ENCODE data around the gene FANCI. TPM values are rescaled to one million over a fixed set of nuclear protein-coding genes. Genes with fewer than 3 reads are reported as not detected.
A peak's percentile ranks its signal among the peaks of the same experiment; 100 is the strongest.

The FANCI gene
- total and polyA plus RNA-seq, 2 experiments from 2014 or later = 11.2 to 14.2 TPM

- 58 to 64% methylated on average over 8 of the region's 8 CpGs for WGBS, 2 experiments (ENCODE audit: low coverage in 1 of 2, low lambda C conversion rate in 2 of 2, missing lambda C conversion rate in 2 of 2)
- H3K27me3 ChIP-seq (replicated peaks; ENCODE audit: insufficient read depth) = no peaks in the 10 kb centered on the region
- peaks cover 59% of the 10 kb centered on the region for H3K36me3 ChIP-seq (ENCODE audit: low read depth)
- peaks cover 38% of the 10 kb centered on the region for H3K4me1 ChIP-seq (ENCODE audit: insufficient read depth)
- no peaks in the 10 kb centered on the region for H3K9me2 ChIP-seq (ENCODE audit: insufficient read depth)
- H3K27ac ChIP-seq = no peak overlapping the region
- no peaks in the 10 kb centered on the region for H3F3A ChIP-seq (ENCODE audit: insufficient read depth)
- H3K4me2 ChIP-seq (ENCODE audit: unreplicated experiment) = no peak overlapping the region
- H2AFZ ChIP-seq = no peak overlapping the region
- DNase-seq = no peak
- no peak overlapping the region for H3K9ac ChIP-seq
- no peak for TF ChIP-seq EZH2phosphoT487 (IDR thresholded peaks at IDR 0.05; ENCODE audit: insufficient read depth, low read depth)
- TF ChIP-seq EZH2 (IDR thresholded peaks at IDR 0.05; ENCODE audit: insufficient read depth, poor library complexity, severe bottlenecking) = no peak
- no peak overlapping the region for H3K4me3 ChIP-seq
- H3K79me2 ChIP-seq (ENCODE audit: insufficient read depth) = peaks cover 78% of the 10 kb centered on the region
- peaks cover 17% of the 10 kb centered on the region for H4K20me1 ChIP-seq (ENCODE audit: insufficient read depth)
- H3K9me3 ChIP-seq (ENCODE audit: low read depth) = no peaks in the 10 kb centered on the region
- in situ Hi-C loops (cut with MboI) = no loop called here
These were observed 85.7 kb downstream of the FANCI start for GRCh38 chr15:89329329-89330084.

GRCh38 chr15:89330119-89330518 is 86.3 kb downstream of the FANCI start:
- Histone ChIP-seq H2AFZ (no peak overlapping the region), H3K27ac (no peak overlapping the region), H3K4me2 (ENCODE audit: unreplicated experiment) (no peak overlapping the region), H3K4me1 (ENCODE audit: insufficient read depth) (peaks cover 38% of the 10 kb centered on the region), H3K9me2 (ENCODE audit: insufficient read depth) (no peaks in the 10 kb centered on the region), H3K4me3 (no peak overlapping the region), H3K79me2 (ENCODE audit: insufficient read depth) (peaks cover 74% of the 10 kb centered on the region), H3K9ac (no peak overlapping the region), H4K20me1 (ENCODE audit: insufficient read depth) (peaks cover 17% of the 10 kb centered on the region), H3K27me3 (replicated peaks; ENCODE audit: insufficient read depth) (no peaks in the 10 kb centered on the region), H3K9me3 (ENCODE audit: low read depth) (no peaks in the 10 kb centered on the region), H3F3A (ENCODE audit: insufficient read depth) (no peaks in the 10 kb centered on the region), H3K36me3 (ENCODE audit: low read depth) (peaks cover 55% of the 10 kb centered on the region)
- no peak for TF ChIP-seq EZH2 (IDR thresholded peaks at IDR 0.05; ENCODE audit: insufficient read depth, poor library complexity, severe bottlenecking)
- TF ChIP-seq EZH2phosphoT487 (IDR thresholded peaks at IDR 0.05; ENCODE audit: insufficient read depth, low read depth) = no peak
- DNase-seq = no peak
- in situ Hi-C loops (cut with MboI) = no loop called here
- 55 to 56% methylated on average over 6 of the region's 6 CpGs for WGBS, 2 experiments (ENCODE audit: low coverage in 1 of 2, low lambda C conversion rate in 2 of 2, missing lambda C conversion rate in 2 of 2)

DNA sequence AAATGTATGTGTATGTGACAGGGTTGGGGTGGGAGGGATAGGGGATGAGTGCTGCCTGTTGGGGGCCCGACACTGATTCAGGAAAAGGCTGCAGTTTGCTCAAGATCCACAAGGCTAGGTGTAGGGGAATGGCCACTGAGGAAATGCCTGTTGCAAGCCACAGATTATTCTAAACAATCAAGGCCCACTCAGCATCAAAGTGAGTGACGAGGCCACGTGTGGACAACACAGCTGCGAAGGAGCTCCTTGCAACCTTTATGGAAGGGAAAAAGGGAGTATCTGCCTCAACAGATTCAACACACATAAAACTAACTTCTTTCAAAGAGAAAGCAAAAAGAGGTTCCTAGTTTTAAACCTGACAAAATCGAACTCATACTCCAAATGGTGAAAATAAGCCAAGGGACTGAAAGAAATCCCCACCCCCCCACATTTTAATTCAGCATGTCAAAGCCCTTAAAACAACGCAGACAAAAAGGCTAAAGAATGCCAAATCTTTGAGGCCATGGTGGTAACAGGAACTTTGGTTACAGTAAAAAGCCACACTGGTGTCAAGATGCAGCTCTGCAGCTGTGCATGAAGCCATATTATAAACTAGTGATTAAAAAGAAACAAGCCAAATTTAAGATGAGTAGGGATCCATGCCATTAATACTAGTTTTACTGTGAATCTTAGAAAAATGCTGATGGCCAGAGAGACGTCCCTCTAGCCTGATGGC is 87.3 kb downstream of the FANCI start:
- in situ Hi-C loops (cut with MboI) = no loop called here
- Histone ChIP-seq H3K27me3 (replicated peaks; ENCODE audit: insufficient read depth) (no peaks in the 10 kb centered on the region), H3F3A (ENCODE audit: insufficient read depth) (peaks cover 7% of the 10 kb centered on the region; the same call in 1 of the 2 replicates), H3K9ac (no peak overlapping the region), H3K9me3 (ENCODE audit: low read depth) (no peaks in the 10 kb centered on the region), H3K4me3 (peak overlapping the region; percentile 97; the same call in 1 of the 2 replicates), H3K4me1 (ENCODE audit: insufficient read depth) (peaks cover 45% of the 10 kb centered on the region), H4K20me1 (ENCODE audit: insufficient read depth) (peaks cover 17% of the 10 kb centered on the region), H3K79me2 (ENCODE audit: insufficient read depth) (peaks cover 74% of the 10 kb centered on the region), H2AFZ (no peak overlapping the region), H3K27ac (no peak overlapping the region), H3K36me3 (ENCODE audit: low read depth) (peaks cover 51% of the 10 kb centered on the region), H3K9me2 (ENCODE audit: insufficient read depth) (no peaks in the 10 kb centered on the region), H3K4me2 (ENCODE audit: unreplicated experiment) (peak overlapping the region; percentile 69)
- 58 to 66% methylated on average over 6 to 7 of the region's 7 CpGs for WGBS, 2 experiments (ENCODE audit: low coverage in 1 of 2, low lambda C conversion rate in 2 of 2, missing lambda C conversion rate in 2 of 2)
- TF ChIP-seq EZH2phosphoT487 (IDR thresholded peaks at IDR 0.05; ENCODE audit: insufficient read depth, low read depth) (no peak), EZH2 (IDR thresholded peaks at IDR 0.05; ENCODE audit: insufficient read depth, poor library complexity, severe bottlenecking) (no peak)
- DNase-seq = no peak

DNA sequence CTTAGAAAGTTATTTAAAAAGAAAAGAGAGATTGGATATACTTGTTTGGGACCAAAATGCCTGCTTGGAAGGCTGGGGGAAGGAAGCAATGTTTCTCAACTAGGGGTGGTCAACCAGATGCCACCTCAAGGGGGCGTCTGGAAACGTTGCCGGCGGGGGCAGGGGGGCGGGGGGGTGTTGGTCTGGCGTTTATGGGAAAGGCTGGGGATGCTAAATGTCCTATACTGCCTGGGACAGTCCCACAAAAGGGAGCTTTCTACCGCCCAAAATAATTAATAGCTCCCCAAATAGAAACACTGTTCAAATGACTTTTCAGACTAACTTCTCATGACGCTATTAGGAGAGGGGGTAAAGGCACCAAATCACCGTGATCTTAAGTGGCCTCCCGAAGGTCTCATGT is 88.7 kb downstream of the FANCI start:
- no peaks in the 10 kb centered on the region for H3K9me2 ChIP-seq (ENCODE audit: insufficient read depth)
- peaks cover 68% of the 10 kb centered on the region for H3K79me2 ChIP-seq (ENCODE audit: insufficient read depth)
- peaks cover 17% of the 10 kb centered on the region for H4K20me1 ChIP-seq (ENCODE audit: insufficient read depth)
- in situ Hi-C loops (cut with MboI) = no loop called here
- WGBS, 2 experiments (ENCODE audit: low coverage in 1 of 2, low lambda C conversion rate in 2 of 2, missing lambda C conversion rate in 2 of 2) = 26 to 27% methylated on average over 10 of the region's 10 CpGs
- H3F3A ChIP-seq (ENCODE audit: insufficient read depth) = peaks cover 12% of the 10 kb centered on the region; the same call in 1 of the 2 replicates
- H3K27me3 ChIP-seq (replicated peaks; ENCODE audit: insufficient read depth) = no peaks in the 10 kb centered on the region
- DNase-seq = peak; percentile 57
- peaks cover 47% of the 10 kb centered on the region for H3K4me1 ChIP-seq (ENCODE audit: insufficient read depth)
- peaks cover 36% of the 10 kb centered on the region for H3K36me3 ChIP-seq (ENCODE audit: low read depth)
- H3K27ac ChIP-seq = no peak overlapping the region
- H3K9ac ChIP-seq = peak overlapping the region; percentile 54
- peak overlapping the region; percentile 97 for H3K4me3 ChIP-seq
- peak overlapping the region; percentile 69 for H3K4me2 ChIP-seq (ENCODE audit: unreplicated experiment)
- no peak overlapping the region for H2AFZ ChIP-seq
- H3K9me3 ChIP-seq (ENCODE audit: low read depth) = no peaks in the 10 kb centered on the region
- TF ChIP-seq EZH2phosphoT487 (IDR thresholded peaks at IDR 0.05; ENCODE audit: insufficient read depth, low read depth) = no peak

Measured in GM23248 (cell line).